ACC112 (cell line): ENCODE measurements around the gene TANC2.

Experiments
- H2AFZ ChIP-seq: fragments of 200-600 bp; sonication (generic); one replicate; pipeline ENCODE4 v1.6.0; 2017; ENCODE audit warnings: antibody characterized with exemption, low read length; ENCODE audit not compliant: unreplicated experiment
- H3K27ac ChIP-seq: fragments of 200-600 bp; sonication (generic); 2 replicates; pipeline ENCODE4 v1.5.1; 2014; ENCODE audit warnings: low read depth, mild to moderate bottlenecking, antibody characterized with exemption, low read length, moderate library complexity
- H3K27me3 ChIP-seq: fragments of 200-600 bp; sonication (generic); 2 replicates; pipeline ENCODE4 v1.6.1; 2014; ENCODE audit warnings: mild to moderate bottlenecking, antibody characterized with exemption, low read length, moderate library complexity, mixed read lengths; ENCODE audit not compliant: insufficient read depth
- H3K36me3 ChIP-seq: fragments of 200-600 bp; sonication (generic); 2 replicates; pipeline ENCODE4 v1.6.1; 2016; ENCODE audit warnings: mild to moderate bottlenecking, antibody characterized with exemption, low read length, moderate library complexity, mixed read lengths; ENCODE audit not compliant: insufficient read depth
- H3K4me1 ChIP-seq: fragments of 200-600 bp; sonication (generic); one replicate; pipeline ENCODE4 v1.6.1; 2016; ENCODE audit warnings: low read length, mixed read lengths; ENCODE audit not compliant: insufficient read depth, unreplicated experiment, control insufficient read depth
- H3K4me3 ChIP-seq: fragments of 200-600 bp; sonication (generic); 2 replicates; pipeline ENCODE4 v1.5.1; 2014; ENCODE audit warnings: mild to moderate bottlenecking, low read depth, low read length
- H3K79me2 ChIP-seq: fragments of 200-600 bp; sonication (generic); one replicate; pipeline ENCODE4 v1.6.0; 2016; ENCODE audit warnings: low read length; ENCODE audit not compliant: control insufficient read depth, unreplicated experiment, insufficient read depth

TANC2 gene

DNA sequence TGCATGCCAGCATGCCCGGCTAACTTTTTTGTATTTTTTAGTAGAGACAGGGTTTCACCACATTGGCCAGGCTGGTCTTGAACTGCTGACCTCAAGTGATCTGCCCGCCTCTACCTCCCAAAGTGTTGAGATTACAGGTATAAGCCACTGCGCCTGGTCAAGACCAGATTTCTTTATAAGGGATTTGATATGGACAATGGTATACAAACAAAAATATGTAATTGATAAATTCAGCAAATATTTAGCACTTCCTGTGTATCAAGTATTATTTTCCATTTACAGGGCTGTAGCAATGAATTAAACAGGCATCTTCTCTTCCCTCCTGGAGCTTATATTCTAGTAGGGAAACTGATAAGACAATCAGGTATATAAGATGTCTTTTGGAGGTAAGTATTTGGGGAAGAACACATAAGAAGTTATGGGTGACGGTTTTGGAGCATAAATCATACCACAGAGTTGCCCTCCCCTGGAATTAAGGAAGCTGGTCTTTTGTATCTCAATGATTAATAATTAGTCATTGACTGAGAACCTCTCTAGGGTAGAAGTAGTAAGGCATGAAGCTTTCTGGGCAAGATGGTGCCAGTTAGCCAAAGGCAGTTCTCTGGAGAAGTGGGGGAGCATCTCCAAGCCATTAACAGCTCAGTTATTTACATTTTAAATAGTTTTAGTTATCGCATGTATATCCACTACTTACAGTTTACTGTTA is 35.8 kb downstream of the TANC2 start:
- H3K4me3 ChIP-seq = no peak overlapping the region
- peaks cover 22% of the 10 kb centered on the region for H3K4me1 ChIP-seq
- peaks cover 86% of the 10 kb centered on the region for H3K79me2 ChIP-seq
- no peaks in the 10 kb centered on the region for H3K27me3 ChIP-seq
- H3K36me3 ChIP-seq = no peaks in the 10 kb centered on the region
- H2AFZ ChIP-seq = no peak overlapping the region
- no peak overlapping the region for H3K27ac ChIP-seq

DNA sequence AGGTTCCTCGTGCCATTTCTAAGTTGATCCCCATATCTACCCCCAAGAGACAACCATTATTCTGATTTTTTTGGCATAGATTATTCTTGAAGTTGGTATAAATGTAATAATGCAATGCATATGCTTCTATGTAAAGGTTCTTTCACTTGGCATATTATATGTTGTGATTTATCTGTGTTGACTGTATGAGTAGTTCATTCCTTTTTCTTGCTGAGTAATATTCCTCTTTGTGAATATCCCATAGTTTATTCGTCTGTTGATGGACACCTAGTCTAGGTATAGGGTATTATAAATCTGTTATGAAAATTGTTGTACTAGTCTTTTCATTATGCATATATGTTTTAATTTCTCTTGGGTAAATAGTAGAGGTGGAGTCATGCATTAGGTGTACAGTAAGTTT is 36.6 kb downstream of the TANC2 start:
- H3K79me2 ChIP-seq = peaks cover 89% of the 10 kb centered on the region
- H2AFZ ChIP-seq = no peak overlapping the region
- no peak overlapping the region for H3K27ac ChIP-seq
- H3K36me3 ChIP-seq = no peaks in the 10 kb centered on the region
- peaks cover 22% of the 10 kb centered on the region for H3K4me1 ChIP-seq
- no peak overlapping the region for H3K4me3 ChIP-seq
- H3K27me3 ChIP-seq = no peaks in the 10 kb centered on the region

DNA sequence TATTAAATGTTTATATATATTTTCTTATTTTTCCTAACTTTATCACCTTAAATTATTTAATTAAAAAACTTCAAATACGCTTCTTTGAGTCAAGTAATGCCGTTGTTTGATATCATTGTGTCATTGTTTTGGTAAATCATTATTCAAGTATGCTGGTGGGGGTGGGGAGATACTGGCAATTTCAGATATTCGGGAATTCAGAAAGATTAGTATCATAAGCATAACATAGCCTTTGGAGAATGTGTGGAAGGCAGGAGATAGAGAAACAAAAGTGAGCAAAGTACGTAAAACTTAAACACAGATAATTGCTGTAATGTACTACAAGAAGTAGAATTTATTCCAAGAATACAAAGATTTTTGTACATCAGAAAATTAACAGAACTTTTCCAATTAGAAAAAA is 49.8 kb downstream of the TANC2 start:
- H3K27ac ChIP-seq = no peak overlapping the region
- peaks cover 59% of the 10 kb centered on the region for H3K79me2 ChIP-seq
- peaks cover 3% of the 10 kb centered on the region for H3K4me1 ChIP-seq
- no peak overlapping the region for H3K4me3 ChIP-seq
- peaks cover 11% of the 10 kb centered on the region; the same call in 1 of the 2 replicates for H3K36me3 ChIP-seq
- no peak overlapping the region for H2AFZ ChIP-seq
- H3K27me3 ChIP-seq = no peaks in the 10 kb centered on the region
